Fibroblast of peridontal ligament (primary cell): ENCODE measurements around the gene GTF3C5.
"Not testable (repeated sequence)": the region's sequence is repeated elsewhere in the genome, so short reads cannot be mapped to it uniquely, and the experiment has no call there.

Experiments
- DNase-seq: peaks from one replicate; pipeline ENCODE4 v3.0.0-alpha.2; 2010; ENCODE audit errors: extremely low read depth

The GTF3C5 gene

DNA sequence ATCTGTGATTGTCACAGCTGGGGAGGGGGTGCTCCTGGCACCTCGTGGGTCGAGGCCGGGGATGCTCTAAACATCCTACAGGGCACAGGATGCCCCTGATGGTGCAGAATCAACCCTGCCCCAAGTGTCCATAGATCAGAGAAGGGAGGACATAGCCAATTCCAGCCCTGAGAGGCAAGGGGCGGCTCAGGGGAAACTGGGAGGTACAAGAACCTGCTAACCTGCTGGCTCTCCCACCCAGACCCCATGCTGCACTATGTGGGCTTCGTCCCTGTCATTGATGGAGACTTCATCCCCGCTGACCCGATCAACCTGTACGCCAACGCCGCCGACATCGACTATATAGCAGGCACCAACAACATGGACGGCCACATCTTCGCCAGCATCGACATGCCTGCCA is 37.6 kb downstream of the GTF3C5 start:
- DNase-seq: not testable (repeated sequence)

DNA sequence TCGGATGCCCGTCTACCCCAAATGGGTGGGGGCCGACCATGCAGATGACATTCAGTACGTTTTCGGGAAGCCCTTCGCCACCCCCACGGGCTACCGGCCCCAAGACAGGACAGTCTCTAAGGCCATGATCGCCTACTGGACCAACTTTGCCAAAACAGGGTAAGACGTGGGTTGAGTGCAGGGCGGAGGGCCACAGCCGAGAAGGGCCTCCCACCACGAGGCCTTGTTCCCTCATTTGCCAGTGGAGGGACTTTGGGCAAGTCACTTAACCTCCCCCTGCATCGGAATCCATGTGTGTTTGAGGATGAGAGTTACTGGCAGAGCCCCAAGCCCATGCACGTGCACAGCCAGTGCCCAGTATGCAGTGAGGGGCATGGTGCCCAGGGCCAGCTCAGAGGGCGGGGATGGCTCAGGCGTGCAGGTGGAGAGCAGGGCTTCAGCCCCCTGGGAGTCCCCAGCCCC is 39.7 kb downstream of the GTF3C5 start:
- DNase-seq: not testable (repeated sequence)

DNA sequence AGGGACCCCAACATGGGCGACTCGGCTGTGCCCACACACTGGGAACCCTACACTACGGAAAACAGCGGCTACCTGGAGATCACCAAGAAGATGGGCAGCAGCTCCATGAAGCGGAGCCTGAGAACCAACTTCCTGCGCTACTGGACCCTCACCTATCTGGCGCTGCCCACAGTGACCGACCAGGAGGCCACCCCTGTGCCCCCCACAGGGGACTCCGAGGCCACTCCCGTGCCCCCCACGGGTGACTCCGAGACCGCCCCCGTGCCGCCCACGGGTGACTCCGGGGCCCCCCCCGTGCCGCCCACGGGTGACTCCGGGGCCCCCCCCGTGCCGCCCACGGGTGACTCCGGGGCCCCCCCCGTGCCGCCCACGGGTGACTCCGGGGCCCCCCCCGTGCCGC is 40.2 kb downstream of the GTF3C5 start:
- not testable (repeated sequence) for DNase-seq

DNA sequence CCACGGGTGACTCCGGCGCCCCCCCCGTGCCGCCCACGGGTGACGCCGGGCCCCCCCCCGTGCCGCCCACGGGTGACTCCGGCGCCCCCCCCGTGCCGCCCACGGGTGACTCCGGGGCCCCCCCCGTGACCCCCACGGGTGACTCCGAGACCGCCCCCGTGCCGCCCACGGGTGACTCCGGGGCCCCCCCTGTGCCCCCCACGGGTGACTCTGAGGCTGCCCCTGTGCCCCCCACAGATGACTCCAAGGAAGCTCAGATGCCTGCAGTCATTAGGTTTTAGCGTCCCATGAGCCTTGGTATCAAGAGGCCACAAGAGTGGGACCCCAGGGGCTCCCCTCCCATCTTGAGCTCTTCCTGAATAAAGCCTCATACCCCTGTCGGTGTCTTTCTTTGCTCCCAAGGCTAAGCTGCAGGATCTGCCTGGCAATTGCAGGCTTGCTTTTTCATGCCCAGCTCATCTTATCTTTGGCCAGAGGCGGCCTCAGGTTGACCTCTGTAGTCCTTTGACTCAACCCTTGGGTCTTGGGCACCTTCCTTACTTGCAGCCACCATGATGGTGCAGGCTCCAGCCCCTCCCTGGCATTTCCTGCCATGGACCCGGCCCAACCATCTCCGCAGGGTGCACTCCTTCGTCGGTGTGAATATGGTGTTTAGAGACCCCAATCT is 40.8 kb downstream of the GTF3C5 start:
- no peak for DNase-seq

DNA sequence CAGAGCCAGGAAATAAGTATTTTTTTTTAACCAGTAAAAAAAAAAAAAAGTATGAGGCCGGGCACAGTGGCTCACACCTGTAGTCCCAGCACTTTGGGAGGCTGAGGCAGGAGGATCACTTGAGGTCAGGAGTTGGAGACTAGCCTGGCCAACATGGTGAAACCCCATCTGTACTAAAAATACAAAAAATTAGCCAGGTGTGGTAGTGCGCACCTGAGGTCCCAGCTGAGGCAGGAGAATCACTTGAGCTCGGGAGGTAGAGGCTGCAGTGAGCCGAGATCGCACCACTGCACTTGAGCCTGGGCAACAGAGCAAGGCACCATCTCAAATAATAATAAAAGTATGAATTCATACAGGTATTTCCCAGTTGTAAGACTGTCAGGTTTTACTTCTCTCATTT is 41.4 kb downstream of the GTF3C5 start:
- not testable (repeated sequence) for DNase-seq

DNA sequence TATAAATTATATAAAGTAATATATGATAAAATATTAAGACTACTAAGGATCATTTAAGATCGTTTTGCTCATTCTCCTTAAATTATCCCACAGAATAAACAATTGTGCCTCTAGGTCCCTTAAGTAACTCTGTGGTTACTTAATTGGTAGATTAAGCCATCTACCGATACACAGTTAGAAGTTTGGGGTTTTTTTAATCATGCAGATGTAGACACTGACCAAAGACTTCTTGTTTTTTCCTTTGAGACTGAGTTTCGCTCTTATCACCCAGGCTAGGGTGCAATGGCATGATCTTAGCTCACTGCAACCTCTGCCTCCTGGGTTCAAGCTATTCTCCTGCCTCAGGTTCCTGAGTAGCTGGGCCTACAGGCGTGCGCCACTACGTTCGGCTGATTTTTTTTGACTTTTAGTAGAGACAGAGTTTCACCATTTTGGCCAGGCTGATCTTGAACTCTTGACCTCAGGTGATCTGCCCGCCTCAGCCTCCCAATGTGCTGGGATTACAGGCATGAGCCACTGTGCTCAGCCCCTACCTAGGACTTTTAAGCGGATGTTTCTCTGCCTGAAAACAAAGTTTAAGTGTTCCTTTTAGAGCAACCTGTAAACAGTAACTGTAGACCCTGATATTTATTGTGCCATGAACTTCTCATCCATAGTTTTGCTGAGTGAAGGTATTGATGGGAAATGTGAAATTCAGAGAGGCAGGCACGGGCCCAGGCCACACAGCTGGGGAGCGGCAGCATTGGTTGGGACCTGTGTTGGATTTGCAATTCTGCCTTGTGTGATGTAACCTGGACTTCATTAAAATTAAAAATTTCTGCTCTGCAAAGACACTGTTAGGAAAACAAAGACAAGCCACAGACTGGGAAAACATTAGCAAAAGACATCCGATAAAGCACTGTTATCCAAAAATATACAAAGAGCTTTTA is 42.6 kb downstream of the GTF3C5 start:
- DNase-seq: peak; percentile 25

DNA sequence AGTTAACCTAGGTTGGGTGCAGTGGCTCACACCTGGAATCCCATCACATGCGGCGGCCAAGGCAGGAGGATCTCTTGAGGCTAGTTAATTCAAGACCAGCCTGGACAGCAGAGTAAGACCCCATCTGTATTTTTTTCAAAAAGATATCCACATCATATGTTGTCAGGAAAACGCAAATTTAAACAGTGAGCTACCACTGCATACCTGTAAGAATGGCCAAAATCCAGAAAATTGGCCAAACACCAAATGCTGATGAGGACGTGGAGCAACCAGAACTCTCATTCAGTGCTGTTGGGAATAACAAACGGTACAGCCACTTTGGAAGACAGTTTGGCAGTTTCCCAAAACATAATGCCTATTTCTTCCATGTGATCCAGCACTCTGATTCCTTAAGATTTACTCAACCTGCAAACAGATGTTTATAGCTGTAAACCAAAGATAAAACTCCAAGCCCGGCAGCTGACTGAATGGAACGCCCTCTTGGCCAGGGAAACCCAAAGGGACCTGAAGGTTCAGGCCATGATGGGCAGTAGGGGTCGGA is 43.4 kb downstream of the GTF3C5 start:
- peak; percentile 46 for DNase-seq

DNA sequence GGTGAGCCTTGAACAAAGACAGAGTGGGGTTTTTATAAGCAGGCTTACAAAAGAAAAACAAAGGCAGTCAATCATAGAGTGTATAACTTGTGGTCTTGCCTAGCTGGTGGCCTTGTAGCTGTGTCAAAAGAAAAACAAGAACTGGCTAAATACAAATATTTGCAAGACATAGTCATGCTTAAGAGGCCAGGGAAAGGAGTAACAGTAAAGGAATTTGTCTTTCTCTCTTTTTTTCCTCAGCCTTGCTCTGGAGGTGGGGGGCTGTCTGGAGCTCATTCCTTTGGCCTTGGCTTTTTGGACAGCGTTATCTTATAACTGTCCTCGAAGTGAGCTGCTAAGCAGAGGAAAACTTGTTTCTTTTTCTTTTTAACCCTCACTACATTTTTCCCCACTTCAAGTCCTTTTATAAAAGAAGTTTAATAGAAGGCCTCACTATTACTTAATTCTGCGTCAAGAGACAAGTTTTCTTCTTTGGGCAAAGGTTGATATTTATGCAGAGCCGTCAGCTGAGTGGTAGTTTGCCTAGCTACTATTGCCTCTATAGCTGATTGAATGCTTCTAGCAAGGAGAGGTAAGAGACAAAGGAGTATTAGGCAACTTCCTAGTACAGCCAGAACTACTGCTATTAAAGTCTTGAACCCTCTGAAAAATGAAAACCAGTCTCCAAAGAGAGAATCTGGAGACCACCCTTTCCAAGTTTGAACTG is 45.3 kb downstream of the GTF3C5 start:
- peak; percentile 74 for DNase-seq

DNA sequence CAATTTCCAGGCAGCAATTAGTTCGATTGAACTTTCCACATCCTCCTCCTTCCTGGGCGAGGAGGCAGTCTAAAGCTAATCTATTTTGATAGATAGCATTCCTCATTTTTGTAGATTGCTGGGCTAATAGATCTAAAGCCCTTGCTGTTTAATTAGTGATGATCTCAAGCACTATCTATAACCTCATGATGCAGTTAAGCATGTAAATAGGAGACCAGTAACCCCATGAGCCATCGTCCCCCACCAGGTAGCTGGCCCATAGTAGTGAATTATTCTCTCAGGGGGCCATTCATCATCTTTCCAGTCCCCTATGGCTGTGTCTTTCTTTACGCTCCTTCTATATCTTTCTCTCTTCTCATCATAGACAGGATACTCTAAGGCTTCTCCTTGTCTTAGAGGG is 45.9 kb downstream of the GTF3C5 start:
- no peak for DNase-seq

DNA sequence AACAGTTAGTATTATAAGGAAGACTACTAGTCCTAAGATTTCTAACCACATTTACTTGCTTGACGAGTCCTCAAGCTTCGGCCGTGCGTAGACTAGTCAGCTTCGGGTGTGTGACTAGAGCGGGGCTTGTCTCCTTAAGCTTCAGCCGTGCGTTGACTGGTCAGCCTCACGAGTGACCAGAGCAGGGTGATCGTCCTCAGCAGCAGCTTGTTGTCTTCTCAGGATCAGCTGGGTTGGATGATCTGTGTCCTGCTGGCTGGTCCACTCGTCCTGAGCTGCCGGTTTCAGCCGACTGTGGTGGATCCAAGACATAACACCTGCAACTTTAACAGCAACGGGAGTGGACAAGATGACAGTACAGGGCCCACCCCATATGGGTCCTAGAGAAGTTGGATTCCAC is 47.7 kb downstream of the GTF3C5 start:
- DNase-seq: no peak

DNA sequence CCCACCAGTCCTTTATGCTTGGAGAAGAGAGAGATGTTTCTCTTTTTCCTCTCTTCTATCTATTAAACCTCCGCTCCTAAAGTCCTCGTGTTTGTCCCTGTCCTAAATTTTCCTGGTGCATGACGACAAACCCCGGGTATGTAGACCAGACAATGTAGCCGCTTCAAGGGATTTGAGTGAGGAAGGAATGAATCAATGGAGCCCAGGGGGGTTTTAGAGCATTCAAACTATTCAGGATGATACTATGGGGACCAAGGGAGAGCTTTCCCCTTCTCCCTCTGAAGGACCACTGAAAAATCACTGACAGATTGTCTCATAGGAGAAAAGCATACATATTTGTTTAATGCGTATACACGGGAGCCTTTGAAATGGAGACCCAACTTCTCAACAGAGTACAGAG is 49.4 kb downstream of the GTF3C5 start:
- DNase-seq: no peak

DNA sequence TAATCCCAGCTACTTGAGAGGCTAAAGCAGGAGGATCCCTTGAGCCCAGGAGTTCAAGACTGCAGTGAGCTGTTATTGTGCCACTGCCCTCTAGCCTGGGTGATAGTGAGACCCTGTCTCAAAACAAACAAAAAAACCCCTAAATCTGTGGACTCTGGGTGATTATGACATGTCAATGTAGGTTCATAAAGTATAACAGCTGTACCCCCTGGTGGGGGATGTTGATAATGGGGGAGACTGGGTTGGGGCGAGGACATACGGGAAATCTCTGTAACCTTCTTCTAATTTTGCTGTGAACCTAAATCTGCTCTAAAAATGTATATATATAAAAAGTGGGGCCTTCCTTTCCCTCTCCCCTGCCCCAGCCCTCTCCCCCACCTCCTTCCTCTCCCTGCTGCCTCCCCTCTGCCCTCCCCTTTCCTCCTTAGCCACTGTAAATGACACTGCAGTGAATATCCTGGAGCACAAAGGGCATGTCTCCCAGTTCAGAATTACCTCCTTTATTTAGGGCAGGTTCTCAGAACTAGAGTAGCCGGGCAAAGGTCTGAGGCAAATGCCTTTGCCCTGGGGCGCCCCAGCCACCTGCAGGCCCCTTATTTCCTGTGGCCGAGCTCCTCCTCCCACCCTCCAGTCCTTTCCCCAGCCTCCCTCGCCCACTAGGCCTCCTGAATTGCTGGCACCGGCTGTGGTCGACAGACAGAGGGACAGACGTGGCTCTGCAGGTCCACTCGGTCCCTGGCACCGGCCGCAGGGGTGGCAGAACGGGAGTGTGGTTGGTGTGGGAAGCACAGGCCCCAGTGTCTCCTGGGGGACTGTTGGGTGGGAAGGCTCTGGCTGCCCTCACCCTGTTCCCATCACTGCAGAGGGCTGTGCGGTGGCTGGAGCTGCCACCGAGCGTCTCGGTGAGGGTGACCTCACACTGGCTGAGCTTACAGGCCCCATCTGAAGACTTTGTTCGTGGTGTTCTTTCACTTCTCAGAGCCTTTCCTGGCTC is 50.3 kb downstream of the GTF3C5 start:
- DNase-seq: not testable (repeated sequence)

DNA sequence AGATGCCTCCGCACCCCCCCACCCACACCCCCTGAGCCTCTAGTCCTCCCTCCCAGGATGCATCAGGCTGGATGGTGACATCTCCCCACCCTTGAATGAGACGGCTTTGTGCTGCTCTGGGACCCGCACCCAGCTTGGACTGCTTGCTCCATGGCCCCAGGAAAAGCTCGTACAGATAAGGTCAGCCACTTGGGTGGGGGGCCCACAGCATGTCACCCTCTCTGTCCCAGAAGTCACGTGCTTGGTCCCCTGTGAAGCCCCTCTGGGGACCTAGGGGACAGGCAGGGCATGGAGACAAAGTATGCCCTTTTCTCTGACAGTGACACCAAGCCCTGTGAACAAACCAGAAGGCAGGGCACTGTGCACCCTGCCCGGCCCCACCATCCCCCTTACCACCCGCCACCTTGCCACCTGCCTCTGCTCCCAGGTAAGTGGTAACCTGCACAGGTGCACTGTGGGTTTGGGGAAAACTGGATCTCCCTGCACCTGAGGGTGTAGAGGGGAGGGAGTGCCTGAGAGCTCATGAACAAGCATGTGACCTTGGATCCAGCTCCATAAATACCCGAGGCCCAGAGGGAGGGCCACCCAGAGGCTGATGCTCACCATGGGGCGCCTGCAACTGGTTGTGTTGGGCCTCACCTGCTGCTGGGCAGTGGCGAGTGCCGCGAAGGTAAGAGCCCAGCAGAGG is 51.3 kb downstream of the GTF3C5 start:
- not testable (repeated sequence) for DNase-seq

DNA sequence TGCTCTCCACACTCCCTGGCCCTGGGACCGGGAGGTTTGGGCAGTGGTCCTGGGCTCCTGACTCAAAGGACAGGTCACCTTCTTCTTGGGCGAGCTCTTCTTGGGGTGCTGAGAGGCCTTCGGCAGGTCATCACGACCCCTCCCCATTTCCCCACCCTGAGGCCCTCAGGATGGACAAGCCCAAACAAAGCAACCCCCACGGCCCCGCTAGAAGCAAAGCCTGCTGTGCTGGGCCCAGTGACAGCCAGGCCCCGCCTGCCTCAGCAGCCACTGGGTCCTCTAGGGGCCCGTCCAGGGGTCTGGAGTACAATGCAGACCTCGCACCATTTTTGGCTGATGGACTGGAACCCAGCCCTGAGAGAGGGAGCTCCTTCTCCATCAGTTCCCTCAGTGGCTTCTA is 52.9 kb downstream of the GTF3C5 start:
- not testable (repeated sequence) for DNase-seq

DNA sequence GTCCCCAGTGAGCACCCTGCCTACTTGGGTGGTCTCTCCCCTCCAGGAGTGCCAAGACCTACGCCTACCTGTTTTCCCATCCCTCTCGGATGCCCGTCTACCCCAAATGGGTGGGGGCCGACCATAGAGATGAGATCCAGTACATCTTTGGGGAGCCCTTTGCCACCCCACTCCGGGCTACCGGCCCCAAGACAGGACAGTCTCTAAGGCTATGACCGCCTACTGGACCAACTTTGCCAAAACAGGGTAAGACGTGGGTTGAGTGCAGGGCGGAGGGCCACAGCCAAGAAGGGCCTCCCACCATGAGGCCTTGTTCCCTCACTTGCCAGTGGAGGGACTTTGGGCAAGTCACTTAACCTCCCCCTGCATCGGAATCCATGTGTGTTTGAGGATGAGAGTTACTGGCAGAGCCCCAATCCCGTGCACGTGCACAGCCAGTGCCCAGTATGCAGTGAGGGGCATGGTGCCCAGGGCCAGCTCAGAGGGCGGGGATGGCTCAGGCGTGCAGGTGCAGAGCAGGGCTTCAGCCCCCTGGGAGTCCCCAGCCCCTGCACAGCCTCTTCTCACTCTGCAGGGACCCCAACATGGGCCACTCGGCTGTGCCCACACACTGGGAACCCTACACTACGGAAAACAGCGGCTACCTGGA is 55.5 kb downstream of the GTF3C5 start:
- DNase-seq: not testable (repeated sequence)

DNA sequence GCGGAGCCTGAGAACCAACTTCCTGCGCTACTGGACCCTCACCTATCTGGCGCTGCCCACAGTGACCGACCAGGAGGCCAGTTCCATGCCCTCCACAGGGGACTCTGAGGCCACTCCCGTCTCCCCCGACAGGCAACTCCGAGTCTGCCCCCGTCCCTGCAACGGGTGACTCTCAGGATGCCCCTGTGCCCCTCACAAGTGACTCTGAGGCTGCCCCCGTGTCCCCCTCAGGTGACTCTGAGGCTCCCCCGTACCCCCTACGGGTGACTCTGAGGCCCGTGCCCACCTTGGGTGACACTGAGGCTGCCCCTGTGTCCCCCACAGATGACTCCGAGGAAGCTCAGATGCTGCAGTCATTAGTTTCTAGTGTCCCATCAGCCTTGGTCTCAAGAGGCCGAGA is 56.1 kb downstream of the GTF3C5 start:
- DNase-seq: no peak

DNA sequence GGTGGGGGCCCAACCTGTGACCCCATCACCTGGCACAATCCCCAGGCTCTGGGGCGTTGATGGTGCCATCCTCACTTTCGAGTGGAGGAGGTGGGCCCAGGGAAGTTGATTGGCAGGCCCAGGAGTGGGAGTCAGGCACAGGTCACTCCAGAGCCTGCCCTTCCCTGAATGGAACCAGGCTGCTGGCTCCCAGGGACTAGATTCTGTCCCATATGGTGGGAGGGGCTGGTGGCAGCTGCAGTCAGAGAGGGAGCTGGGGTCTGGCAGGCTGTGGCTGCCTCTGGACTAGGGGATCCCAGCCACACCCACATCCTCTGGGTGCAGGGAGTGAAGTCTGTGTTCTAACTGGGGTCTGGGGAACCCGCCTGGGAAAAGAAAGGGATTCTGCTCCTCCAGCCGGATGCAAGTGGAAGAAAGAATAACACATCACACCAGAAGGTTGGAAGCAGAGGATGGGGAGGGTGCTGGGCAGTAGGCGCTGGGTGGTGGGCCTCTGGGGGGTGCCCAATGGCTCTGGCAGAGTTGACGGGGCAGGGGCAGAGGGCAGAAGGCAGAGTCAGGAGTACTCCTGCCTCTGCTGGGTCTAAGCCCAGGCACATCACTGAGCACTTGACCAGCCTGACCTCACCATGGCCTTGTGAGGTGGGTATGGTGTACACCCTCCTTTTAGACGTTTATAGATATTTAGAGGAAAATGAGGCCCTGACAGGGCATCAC is 56.8 kb downstream of the GTF3C5 start:
- DNase-seq: no peak

DNA sequence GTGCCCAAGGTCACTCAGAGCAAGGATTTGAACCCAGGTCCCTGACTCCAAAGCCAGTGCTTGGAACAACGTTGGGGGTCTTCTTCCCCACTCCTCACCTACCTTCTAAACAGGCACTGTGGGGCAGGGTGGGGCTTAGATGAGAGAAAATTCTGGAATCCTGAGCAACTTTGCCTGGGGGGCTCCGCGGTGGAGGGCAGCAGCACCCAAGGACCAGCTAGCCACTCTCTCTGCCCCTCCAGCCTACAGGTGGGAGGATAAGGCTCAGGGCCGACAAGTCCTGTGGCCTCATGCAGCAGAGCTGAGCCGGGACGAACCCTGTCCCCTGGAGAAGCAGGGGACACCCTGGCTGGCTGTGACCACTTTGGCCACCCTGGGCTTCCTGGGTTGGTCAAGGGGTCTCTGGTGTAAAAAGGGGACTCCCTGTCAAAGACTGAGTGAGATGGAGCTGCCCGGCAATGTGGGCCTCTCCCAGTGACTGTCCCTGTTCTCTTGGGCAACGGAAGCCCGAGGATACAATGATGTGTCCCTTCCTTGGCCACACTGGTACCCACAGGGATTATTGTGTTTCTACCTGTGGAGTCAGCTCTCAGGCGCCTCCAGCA is 57.5 kb downstream of the GTF3C5 start:
- no peak for DNase-seq

DNA sequence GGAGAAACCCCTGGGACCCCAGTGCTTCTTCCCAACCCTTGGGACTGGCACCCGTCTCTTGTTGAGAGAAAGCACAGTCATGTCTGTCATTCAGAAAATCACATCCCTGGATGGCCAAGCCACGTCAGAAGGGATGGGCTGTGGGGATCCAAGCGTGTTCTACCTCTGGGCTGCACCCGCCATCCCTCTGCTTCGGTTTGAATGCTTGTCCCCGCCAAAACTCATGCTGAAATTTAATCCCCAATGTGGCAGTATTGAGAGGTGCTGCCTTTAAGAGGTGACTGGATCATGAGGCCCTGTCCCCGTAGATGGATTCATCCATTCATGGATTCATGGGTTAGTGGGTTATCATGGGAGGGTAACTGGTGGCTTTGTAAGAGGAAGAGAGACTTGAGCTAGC is 58.0 kb downstream of the GTF3C5 start:
- no peak for DNase-seq
